ENCODE measurements around the gene PRKG1. TPM values are rescaled to one million over a fixed set of nuclear protein-coding genes. Genes with fewer than 3 reads are reported as not detected.

Gene PRKG1
- total and polyA plus RNA-seq, 2 of the 8 experiments (the other 6 are each of a cell fraction or from before 2014, with no cell fraction given), result 4.2 to 15.2 TPM

DNA sequence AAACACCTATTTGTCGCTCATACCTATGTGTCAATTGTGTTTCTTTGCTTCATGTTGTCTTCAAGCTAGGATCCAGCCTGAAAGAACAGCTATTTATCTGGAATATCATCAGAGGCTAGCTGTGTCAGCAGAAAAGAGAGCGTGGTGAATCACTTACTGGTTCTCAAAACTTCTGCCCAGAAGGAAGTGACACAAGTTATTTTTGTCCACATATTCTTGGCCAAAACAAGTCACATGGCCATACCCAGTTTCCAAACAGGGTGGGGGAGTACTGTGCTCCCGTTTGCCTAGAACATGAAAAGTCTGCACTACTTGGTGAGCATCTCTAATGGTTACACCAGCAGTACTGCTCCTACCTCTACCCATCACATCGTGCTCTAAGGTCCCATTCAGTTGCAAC lies 786.0 kb downstream of the PRKG1 start (continued):
- TF ChIP-seq SIN3A (conservative IDR thresholded peaks at IDR 0.05 in 1 of 2, IDR thresholded peaks at IDR 0.05 in 1 of 2; ENCODE audit: low read depth in 1 of 2, low read length in 2 of 2) (no peak), CREB1 (IDR thresholded peaks at IDR 0.05) (no peak)

Data from H1 (cell line).